H9 (cell line): ENCODE results near the gene HS6ST2. TPM values are rescaled to one million over a fixed set of nuclear protein-coding genes. Genes with fewer than 3 reads are reported as not detected.

ENCODE experiments used
- DNase-seq: peaks from one replicate; pipeline ENCODE4 v3.0.0-alpha.2; 2017
- H2AFZ ChIP-seq: one replicate; pipeline ENCODE4 v1.6.1; 2013; ENCODE audit warnings: mild to moderate bottlenecking, low read length, control low read depth, moderate library complexity
- H2AK5ac ChIP-seq: 2 replicates; pipeline ENCODE4 v1.6.1; 2013; ENCODE audit warnings: low read length, control low read depth, mixed read lengths; ENCODE audit not compliant: insufficient read length
- H2BK120ac ChIP-seq: one replicate; pipeline ENCODE4 v1.6.1; 2013; ENCODE audit warnings: low read depth, mild to moderate bottlenecking, low read length, control low read depth, inconsistent platforms; ENCODE audit not compliant: poor library complexity, severe bottlenecking
- H2BK12ac ChIP-seq: 2 replicates; pipeline ENCODE4 v1.6.1; 2013; ENCODE audit warnings: low read length, control low read depth, mixed read lengths, low read depth; ENCODE audit not compliant: insufficient read length
- H2BK15ac ChIP-seq: 2 replicates; pipeline ENCODE4 v1.6.1; 2013; ENCODE audit warnings: low read depth, low read length, control low read depth
- H2BK20ac ChIP-seq: one replicate; pipeline ENCODE4 v1.6.1; 2013; ENCODE audit warnings: low read depth, mild to moderate bottlenecking, low read length, control low read depth, inconsistent platforms; ENCODE audit not compliant: poor library complexity, severe bottlenecking
- H2BK5ac ChIP-seq: 2 replicates; pipeline ENCODE4 v1.6.1; 2013; ENCODE audit warnings: low read length, control low read depth, mixed read lengths; ENCODE audit not compliant: insufficient read length
- H3K14ac ChIP-seq: 2 replicates; pipeline ENCODE4 v1.6.1; 2013; ENCODE audit warnings: low read length, control low read depth; ENCODE audit not compliant: insufficient read depth
- H3K18ac ChIP-seq: 2 replicates; pipeline ENCODE4 v1.6.1; 2013; ENCODE audit warnings: low read depth, mild to moderate bottlenecking, mixed read lengths, low read length, control low read depth; ENCODE audit not compliant: insufficient read length
- H3K23ac ChIP-seq: 2 replicates; pipeline ENCODE4 v1.6.1; 2013; ENCODE audit warnings: low read length, control low read depth, mixed read lengths, low read depth; ENCODE audit not compliant: insufficient read length
- H3K23me2 ChIP-seq: 2 replicates; pipeline ENCODE4 v1.6.1; 2013; ENCODE audit warnings: low read depth, mild to moderate bottlenecking, mixed read lengths, low read length, control low read depth; ENCODE audit not compliant: insufficient read length, poor library complexity, severe bottlenecking
- H3K27ac ChIP-seq: 2 replicates; pipeline ENCODE4 v1.5.1; 2013; ENCODE audit warnings: low read length, control low read depth, mixed read lengths, low read depth; ENCODE audit not compliant: insufficient read length
- H3K27me3 ChIP-seq: 2 replicates; pipeline ENCODE4 v1.6.1; 2013; ENCODE audit warnings: low read length, control low read depth, inconsistent platforms; ENCODE audit not compliant: insufficient read depth
- H3K4ac ChIP-seq: 2 replicates; pipeline ENCODE4 v1.6.1; 2013; ENCODE audit warnings: low read depth, mild to moderate bottlenecking, control low read depth, inconsistent platforms, low read length, moderate library complexity
- H3K4me1 ChIP-seq: 2 replicates; pipeline ENCODE4 v1.6.1; 2013; ENCODE audit warnings: low read length, control low read depth, inconsistent platforms; ENCODE audit not compliant: insufficient read depth
- H3K4me2 ChIP-seq: 2 replicates; pipeline ENCODE4 v1.6.1; 2013; ENCODE audit warnings: low read length, control low read depth, mixed read lengths; ENCODE audit not compliant: insufficient read length, insufficient read depth
- H3K56ac ChIP-seq: 2 replicates; pipeline ENCODE4 v1.6.1; 2013; ENCODE audit warnings: low read depth, mild to moderate bottlenecking, mixed read lengths, low read length, control low read depth; ENCODE audit not compliant: insufficient read length
- H3K79me1 ChIP-seq: 2 replicates; pipeline ENCODE4 v1.6.1; 2013; ENCODE audit warnings: low read depth, mild to moderate bottlenecking, moderate library complexity, low read length, control low read depth, inconsistent platforms; ENCODE audit not compliant: insufficient read depth, poor library complexity, severe bottlenecking
- H3K79me2 ChIP-seq: 2 replicates; pipeline ENCODE4 v1.6.1; 2013; ENCODE audit warnings: low read length, control low read depth, inconsistent platforms; ENCODE audit not compliant: insufficient read depth
- H3K9ac ChIP-seq: 2 replicates; pipeline ENCODE4 v1.6.1; 2013; ENCODE audit warnings: low read length, control low read depth, mixed read lengths; ENCODE audit not compliant: insufficient read length; ENCODE audit errors: extremely low read depth
- H3K9me3 ChIP-seq: one replicate; pipeline ENCODE4 v1.6.1; 2013; ENCODE audit warnings: low read depth, low read length, inconsistent platforms; ENCODE audit not compliant: control insufficient read depth
- H3T11ph ChIP-seq: one replicate; pipeline ENCODE4 v1.6.1; 2013; ENCODE audit warnings: mild to moderate bottlenecking, low read length, control low read depth, inconsistent platforms
- H4K20me1 ChIP-seq: one replicate; pipeline ENCODE4 v1.6.1; 2013; ENCODE audit not compliant: control insufficient read depth, insufficient read length, insufficient read depth
- H4K5ac ChIP-seq: 2 replicates; pipeline ENCODE4 v1.6.1; 2013; ENCODE audit warnings: low read depth, mild to moderate bottlenecking, mixed read lengths, low read length, control low read depth; ENCODE audit not compliant: insufficient read length
- H4K8ac ChIP-seq: replicated peaks from 2 replicates; pipeline ENCODE4 v1.6.1; 2013; ENCODE audit warnings: low read length, control low read depth, mixed read lengths, low read depth; ENCODE audit not compliant: insufficient read length
- H4K91ac ChIP-seq: 2 replicates; pipeline ENCODE4 v1.6.1; 2013; ENCODE audit warnings: low read depth, mild to moderate bottlenecking, moderate library complexity, mixed read lengths, low read length, control low read depth; ENCODE audit not compliant: insufficient read length
- H3K27ac Mint-ChIP-seq, 3 experiments: 2 replicates in 2 of 3; 3 replicates in 1 of 3; pipeline ENCODE4 v1.8.0; 2020 to 2021; ENCODE audit warnings: mixed read lengths in 3 of 3, mild to moderate bottlenecking in 1 of 3, moderate library complexity in 1 of 3
- H3K27me3 Mint-ChIP-seq: 2 replicates; pipeline ENCODE4 v1.8.0; 2021; ENCODE audit warnings: low read depth, mild to moderate bottlenecking, moderate library complexity, mixed read lengths
- H3K36me3 Mint-ChIP-seq, 3 experiments: 2 replicates in 2 of 3; 3 replicates in 1 of 3; pipeline ENCODE4 v1.8.0; 2020 to 2021; ENCODE audit warnings: low read depth in 3 of 3, mixed read lengths in 3 of 3; ENCODE audit not compliant: insufficient read depth in 1 of 3
- H3K4me1 Mint-ChIP-seq, 2 experiments: 2 replicates each; pipeline ENCODE4 v1.8.0; 2020; ENCODE audit warnings: mixed read lengths in 2 of 2
- H3K4me3 Mint-ChIP-seq, 2 experiments: 2 replicates in 1 of 2; 3 replicates in 1 of 2; pipeline ENCODE4 v1.8.0; 2020 to 2021; ENCODE audit warnings: mild to moderate bottlenecking in 2 of 2, mixed read lengths in 2 of 2, moderate library complexity in 1 of 2
- H3K9me3 Mint-ChIP-seq, 2 experiments: 2 replicates in 1 of 2; 3 replicates in 1 of 2; pipeline ENCODE4 v1.8.0; 2020; ENCODE audit warnings: mild to moderate bottlenecking in 2 of 2, mixed read lengths in 2 of 2, moderate library complexity in 1 of 2
- CTCF ChIP-seq: fragments of 200-600 bp; sonication (generic); conservative IDR thresholded peaks from 3 replicates; pipeline ENCODE4 v1.8.0; 2021; ENCODE audit warnings: antibody characterized with exemption, mild to moderate bottlenecking
- WGBS: extraction: QIAGEN DNeasy Blood & Tissue Kit; methylation state at CpG from one replicate; pipeline ENCODE4 v1.1.7; 2013; ENCODE audit warnings: missing lambda C conversion rate, low lambda C conversion rate, mixed read lengths; ENCODE audit not compliant: insufficient read length; ENCODE audit errors: extremely low coverage; 5-methylcytosine and 5-hydroxymethylcytosine counted together
- total RNA-seq: library from RNA; stranded (reverse); gene quantifications from 2 replicates; pipeline ENCODE4 v1.2.1, GENCODE V29; 2021

Gene HS6ST2
- total RNA-seq, 1 experiment from 2014 or later, result 4.8 TPM

- peaks cover 4% of the 10 kb centered on the region for H3K27me3 Mint-ChIP-seq
- DNase-seq, result no peak
- Histone ChIP-seq H3K4me2 (no peak overlapping the region), H3K14ac (peak overlapping the region; percentile 63; the same call in 1 of the 2 replicates), H3K23me2 (no peaks in the 10 kb centered on the region), H3K9me3 (no peaks in the 10 kb centered on the region), H2AFZ (no peak overlapping the region), H4K5ac (no peak overlapping the region), H4K8ac (no peak overlapping the region), H3K79me2 (no peaks in the 10 kb centered on the region), H3K27ac (no peak overlapping the region), H3K18ac (no peak overlapping the region), H2BK20ac (no peak overlapping the region), H2AK5ac (no peak overlapping the region), H3T11ph (no peak overlapping the region), H4K91ac (no peak overlapping the region), H4K20me1 (no peaks in the 10 kb centered on the region), H2BK12ac (no peak overlapping the region), H2BK120ac (no peak overlapping the region), H3K4ac (no peak overlapping the region), H3K79me1 (no peaks in the 10 kb centered on the region), H2BK5ac (no peak overlapping the region), H3K4me1 (peaks cover 8% of the 10 kb centered on the region), H3K27me3 (no peaks in the 10 kb centered on the region), H2BK15ac (no peak overlapping the region), H3K9ac (no peak overlapping the region), H3K56ac (no peak overlapping the region), H3K23ac (no peak overlapping the region)
- H3K4me1 Mint-ChIP-seq, result peaks cover 18% of the 10 kb centered on the region in 2 experiments
- TF ChIP-seq CTCF, result no peak
- WGBS, result no CpG with 5 or more reads among the region's 7 CpGs
- H3K36me3 Mint-ChIP-seq, result no peaks in the 10 kb centered on the region
- no peaks in the 10 kb centered on the region for H3K9me3 Mint-ChIP-seq
- H3K4me3 Mint-ChIP-seq, result no peak overlapping the region
- no peak overlapping the region for H3K27ac Mint-ChIP-seq
Observed at GRCh38 chrX:132775263-132775823, 183.1 kb downstream of the HS6ST2 start.
